IMR-90 (cell line): ENCODE data around the gene PIP5K1B. TPM values are rescaled to one million over a fixed set of nuclear protein-coding genes. Genes with fewer than 3 reads are reported as not detected.

Source experiments
- ATAC-seq: fragments of 200-7000 bp; cut with Tn5 transposase; 2 replicates; pipeline ENCODE4 v1.9.1; 2020; ENCODE audit warnings: low read depth, mild to moderate bottlenecking, moderate library complexity
- BruUV-seq: library from RNA; stranded (reverse); fragments of 400-500 nt; replicated peaks from 2 replicates; lab custom pipeline; 2021; lab: Mats Ljungman, UMichigan
- CTCF ChIA-PET: fragments of 300-600 bp; formaldehyde crosslinking; extraction: SDS; loops from one replicate; lab custom pipeline; 2021; ENCODE audit warnings: antibody characterized with exemption; lab: Yijun Ruan, JAX
- POLR2A ChIA-PET: fragments of 300-600 bp; sonication (Branson Sonifier 250); formaldehyde crosslinking; loops from one replicate; lab custom pipeline; 2022; ENCODE audit warnings: antibody characterized with exemption; ENCODE audit not compliant: unreplicated experiment; lab: Charles Lee
- DNase-seq: peaks from one replicate; pipeline ENCODE4 v3.0.0; 2013
- H2AFZ ChIP-seq: replicated peaks from 2 replicates; pipeline ENCODE3; 2013; ENCODE audit warnings: low read length, mild to moderate bottlenecking; ENCODE audit not compliant: poor library complexity
- H2AK5ac ChIP-seq: 2 replicates; pipeline ENCODE4 v1.6.1; 2013; ENCODE audit warnings: low read depth, low read length, inconsistent platforms
- H2AK9ac ChIP-seq: replicated peaks from 2 replicates; pipeline ENCODE3; 2013; ENCODE audit warnings: mild to moderate bottlenecking, low read depth, low read length, moderate library complexity; ENCODE audit not compliant: poor library complexity
- H2BK120ac ChIP-seq: 2 replicates; pipeline ENCODE4 v1.6.1; 2013; ENCODE audit warnings: low read depth, low read length, inconsistent platforms
- H2BK15ac ChIP-seq: 3 replicates; pipeline ENCODE4 v1.6.1; 2013; ENCODE audit warnings: low read depth, low read length, inconsistent platforms
- H2BK20ac ChIP-seq: 2 replicates; pipeline ENCODE4 v1.6.1; 2013; ENCODE audit warnings: low read depth, mild to moderate bottlenecking, inconsistent platforms, low read length, moderate library complexity
- H2BK5ac ChIP-seq: 2 replicates; pipeline ENCODE4 v1.6.1; 2013; ENCODE audit warnings: mild to moderate bottlenecking, low read depth, low read length, inconsistent platforms; ENCODE audit not compliant: poor library complexity, severe bottlenecking
- H3K14ac ChIP-seq: replicated peaks from 2 replicates; pipeline ENCODE4 v1.6.1; 2013; ENCODE audit warnings: low read depth, low read length, inconsistent platforms
- H3K18ac ChIP-seq: 2 replicates; pipeline ENCODE4 v1.6.1; 2013; ENCODE audit warnings: low read depth, low read length, control low read depth
- H3K23ac ChIP-seq: 2 replicates; pipeline ENCODE4 v1.6.1; 2013; ENCODE audit warnings: low read depth, low read length, inconsistent platforms
- H3K27ac ChIP-seq: 2 replicates; pipeline ENCODE4 v1.5.1; 2013; ENCODE audit warnings: mild to moderate bottlenecking, control low read depth, low read length; ENCODE audit not compliant: insufficient read depth
- H3K27me3 ChIP-seq: 2 replicates; pipeline ENCODE4 v1.6.1; 2013; ENCODE audit warnings: low read length; ENCODE audit not compliant: control insufficient read depth, insufficient read depth
- H3K36me3 ChIP-seq: 2 replicates; pipeline ENCODE4 v1.6.1; 2013; ENCODE audit warnings: low read length, mixed read lengths; ENCODE audit not compliant: control insufficient read depth, insufficient read depth
- H3K4ac ChIP-seq: 2 replicates; pipeline ENCODE4 v1.6.1; 2013; ENCODE audit warnings: low read depth, low read length, inconsistent platforms
- H3K4me1 ChIP-seq: 2 replicates; pipeline ENCODE4 v1.6.1; 2013; ENCODE audit warnings: low read length, mixed read lengths; ENCODE audit not compliant: control insufficient read depth, insufficient read depth
- H3K4me2 ChIP-seq: 2 replicates; pipeline ENCODE4 v1.6.1; 2013; ENCODE audit warnings: low read depth, mild to moderate bottlenecking, control low read depth, low read length, moderate library complexity
- H3K4me3 ChIP-seq: 2 replicates; pipeline ENCODE4 v1.5.1; 2013; ENCODE audit warnings: low read depth, mild to moderate bottlenecking, control low read depth, low read length, moderate library complexity; ENCODE audit not compliant: insufficient read depth
- H3K56ac ChIP-seq: 2 replicates; pipeline ENCODE4 v1.6.1; 2013; ENCODE audit warnings: low read length, inconsistent platforms; ENCODE audit not compliant: insufficient read depth; ENCODE audit errors: extremely low read depth
- H3K79me1 ChIP-seq, 2 experiments: 2 replicates each; pipeline ENCODE4 v1.6.1; 2013; ENCODE audit warnings: low read length in 2 of 2, inconsistent platforms in 1 of 2, low read depth in 1 of 2
- H3K9ac ChIP-seq: 2 replicates; pipeline ENCODE4 v1.6.1; 2013; ENCODE audit warnings: low read depth, low read length, control low read depth
- H3K9me1 ChIP-seq: 2 replicates; pipeline ENCODE4 v1.6.1; 2013; ENCODE audit warnings: low read length, inconsistent platforms; ENCODE audit not compliant: insufficient read depth
- H3K9me3 ChIP-seq: 2 replicates; pipeline ENCODE4 v1.6.1; 2013; ENCODE audit warnings: low read length; ENCODE audit not compliant: control insufficient read depth, insufficient read depth
- H4K20me1 ChIP-seq: 2 replicates; pipeline ENCODE4 v1.6.1; 2013; ENCODE audit warnings: low read length, inconsistent platforms; ENCODE audit not compliant: insufficient read depth
- H4K5ac ChIP-seq: 2 replicates; pipeline ENCODE4 v1.6.1; 2013; ENCODE audit warnings: mild to moderate bottlenecking, low read depth, low read length, control low read depth
- H4K8ac ChIP-seq, 2 experiments: 2 replicates each; pipeline ENCODE4 v1.6.1; 2013; ENCODE audit warnings: low read depth in 2 of 2, low read length in 2 of 2, control low read depth in 1 of 2, inconsistent platforms in 1 of 2
- H4K91ac ChIP-seq: 2 replicates; pipeline ENCODE4 v1.6.1; 2013; ENCODE audit warnings: low read depth, low read length, inconsistent platforms; ENCODE audit not compliant: insufficient read depth
- CHD1 ChIP-seq: IDR thresholded peaks from 2 replicates; pipeline ENCODE4 v1.6.1; 2012; ENCODE audit warnings: low read depth, low read length, improper control_type of control experiment
- FOS ChIP-seq: fragments of 150-350 bp; IDR thresholded peaks from 2 replicates; pipeline ENCODE4 v1.6.1; 2016; ENCODE audit warnings: low read depth, low read length
- RAD21 ChIP-seq: IDR thresholded peaks from 2 replicates; pipeline ENCODE4 v1.6.1; 2012; ENCODE audit warnings: low read length, improper control_type of control experiment
- WGBS, 2 experiments: methylation state at CpG; one replicate each; pipeline versions ENCODE4 v1.1.5 to v1.1.7; 2013; ENCODE audit warnings: missing lambda C conversion rate in 2 of 2; ENCODE audit not compliant: insufficient read length in 1 of 2; ENCODE audit errors: extremely low coverage in 2 of 2; 5-methylcytosine and 5-hydroxymethylcytosine counted together
- dilution Hi-C: fragments of 300-500 bp; cut with HindIII; formaldehyde crosslinking; loops from one replicate; pipeline ENCODE4 v1.14.3; 2018; ENCODE audit warnings: low sequenced_read_pairs; ENCODE audit not compliant: unreplicated experiment
- in situ Hi-C: fragments of 300-500 bp; cut with MboI; formaldehyde crosslinking; loops from 3 replicates; pipeline ENCODE4 v1.14.3; 2019; ENCODE audit warnings: low sequenced_read_pairs, inconsistent platforms, mixed read lengths
- intact Hi-C: fragments of 100-400 bp; cut with micrococcal nuclease; formaldehyde crosslinking; loops from 2 replicates; pipeline ENCODE4 v1.10.0; 2022
- polyA plus RNA-seq, 3 experiments: library from polyadenylated mRNA; depleted of rRNA; stranded (reverse); fragments of >200 nt; gene quantifications; 2 replicates each; pipeline ENCODE4 v1.2.3, GENCODE V29; 2012; ENCODE audit warnings: low replicate concordance in 1 of 3
- total RNA-seq: library from RNA; depleted of rRNA; stranded (reverse); fragments of >200 nt; gene quantifications from 2 replicates; pipeline ENCODE4 v1.2.3, GENCODE V29; 2012

PIP5K1B gene
- total and polyA plus RNA-seq, 2 of the 4 experiments (the other 2 are of a cell fraction) = not detected

GRCh38 chr9:68732405-68733020 is 27.5 kb downstream of the PIP5K1B start:
- WGBS, 2 experiments = 60% methylated on average over 1 of the region's 11 CpGs; no CpG with 5 or more reads in 1 of the 2 experiments
- intact Hi-C loops = no loop called here
- Histone ChIP-seq H3K9ac (no peak overlapping the region), H3K4ac (no peak overlapping the region), H3K79me1 (no peaks in the 10 kb centered on the region), H4K20me1 (no peaks in the 10 kb centered on the region), H2AK9ac (no peak overlapping the region), H3K4me1 (no peaks in the 10 kb centered on the region), H2AK5ac (no peak overlapping the region), H3K14ac (no peak overlapping the region), H3K36me3 (no peaks in the 10 kb centered on the region), H3K9me1 (no peaks in the 10 kb centered on the region), H3K56ac (no peak overlapping the region), H3K27ac (no peak overlapping the region), H4K91ac (no peak overlapping the region), H3K4me2 (no peak overlapping the region), H3K4me3 (no peak overlapping the region), H2BK120ac (no peak overlapping the region), H3K27me3 (no peaks in the 10 kb centered on the region), H3K18ac (no peak overlapping the region), H3K23ac (no peak overlapping the region), H4K5ac (no peak overlapping the region), H2AFZ (no peak overlapping the region), H2BK15ac (no peak overlapping the region), H3K9me3 (no peaks in the 10 kb centered on the region), H4K8ac (no peak overlapping the region), H2BK20ac (no peak overlapping the region), H2BK5ac (no peak overlapping the region)
- CTCF ChIA-PET = no interaction called here
- POLR2A ChIA-PET = no interaction called here
- TF ChIP-seq RAD21 (no peak), CHD1 (no peak), FOS (no peak)
- no TSS peak for BruUV-seq
- no peak for ATAC-seq
- no peak for DNase-seq
- in situ Hi-C loops = no loop called here
- dilution Hi-C loops = no loop called here
